Activated CD4-positive, alpha-beta T cell treated with anti-CD3 and anti-CD28 coated beads, Interleukin-2, Interleukin-4, amounts not matched to agents 100 ng/mL and 50 ng/mL, durations not matched to agents 16 hours and 8 hours (primary cell): ENCODE results near the gene USP20.

Experiments
- DNase-seq: peaks from one replicate; pipeline ENCODE4 v3.0.0-alpha.2; 2020; ENCODE audit warnings: low spot score

USP20 gene

GRCh38 chr9:129857207-129857606 lies 21.9 kb downstream of the USP20 start:
- DNase-seq, result no peak

DNA sequence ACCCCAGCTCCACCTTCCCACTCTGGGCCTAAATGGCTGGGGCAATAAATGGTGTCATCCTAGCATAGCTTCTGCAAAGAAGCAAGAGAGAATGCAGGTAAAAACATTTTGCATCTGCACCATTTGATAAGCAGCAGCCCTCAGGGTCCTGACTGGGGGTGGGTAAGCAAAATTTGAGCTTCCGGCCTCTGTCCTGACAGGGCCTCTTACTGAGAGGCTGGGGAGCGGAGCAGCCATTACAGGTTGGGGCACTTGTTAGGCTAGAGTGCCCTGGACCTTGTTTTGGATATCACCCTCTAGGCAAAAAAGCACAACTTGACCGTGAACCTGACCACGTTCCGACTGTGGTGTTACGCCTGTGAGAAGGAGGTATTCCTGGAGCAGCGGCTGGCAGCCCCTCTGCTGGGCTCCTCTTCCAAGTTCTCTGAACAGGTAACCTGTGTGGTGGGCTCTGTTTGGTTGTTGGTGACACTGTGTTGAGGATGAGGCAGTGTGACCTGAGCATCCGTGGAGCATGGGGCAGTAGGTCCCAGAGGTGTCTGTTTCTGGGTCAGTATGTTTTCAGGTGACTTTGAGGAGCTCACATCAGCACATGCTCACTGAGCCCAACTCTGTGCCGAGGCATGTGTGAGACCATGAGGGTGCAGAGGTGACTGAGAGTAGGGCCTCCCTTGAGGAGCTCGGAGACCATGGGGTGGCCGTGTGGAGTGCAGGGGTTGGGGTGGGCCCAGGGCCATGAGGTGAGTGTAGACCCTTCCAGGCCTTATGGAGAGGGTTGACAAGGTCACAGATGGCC lies 23.1 kb downstream of the USP20 start:
- DNase-seq, result no peak

- DNase-seq, result peak; percentile 50
Measured at GRCh38 chr9:129860653-129861446, 25.6 kb downstream of the USP20 start.

- DNase-seq, result no peak
Measured at GRCh38 chr9:129861447-129861827, 26.2 kb downstream of the USP20 start.

- peak; percentile 90 for DNase-seq
Measured at GRCh38 chr9:129863059-129863690, 27.9 kb downstream of the USP20 start.

- peak; percentile 76 for DNase-seq
Measured at GRCh38 chr9:129864991-129865647, 29.9 kb downstream of the USP20 start.

DNA sequence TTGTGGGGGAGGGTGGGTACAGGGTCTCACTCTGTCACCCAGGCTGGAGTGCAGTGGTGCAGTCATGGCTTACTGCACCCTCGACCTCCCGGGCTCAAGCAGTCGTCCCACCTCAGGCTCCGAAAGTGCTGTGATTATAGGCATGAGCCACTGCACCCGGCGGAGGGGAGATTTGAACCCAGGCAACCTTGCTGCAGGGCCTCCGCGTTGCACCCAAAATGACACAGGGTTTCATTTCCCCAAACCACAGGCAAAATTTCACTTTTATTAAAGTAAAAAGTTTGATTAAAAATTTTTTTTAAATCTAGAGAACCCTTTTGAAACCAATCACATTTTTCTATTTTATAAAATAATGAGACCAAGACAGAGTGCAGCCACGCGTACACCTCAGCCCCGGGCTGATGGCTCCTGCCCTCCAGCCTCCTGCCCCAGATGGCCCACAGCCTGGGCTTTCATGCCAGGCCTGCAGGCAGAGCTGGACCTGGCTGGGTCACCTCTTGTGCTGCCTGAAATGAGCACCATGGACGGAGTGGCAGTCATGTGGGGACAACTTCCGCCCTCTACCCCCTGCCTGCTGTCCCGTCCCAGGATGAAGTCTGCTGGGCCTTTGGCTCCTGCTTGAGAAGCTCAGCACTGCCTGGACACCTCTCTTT lies 30.5 kb downstream of the USP20 start:
- DNase-seq, result no peak

DNA sequence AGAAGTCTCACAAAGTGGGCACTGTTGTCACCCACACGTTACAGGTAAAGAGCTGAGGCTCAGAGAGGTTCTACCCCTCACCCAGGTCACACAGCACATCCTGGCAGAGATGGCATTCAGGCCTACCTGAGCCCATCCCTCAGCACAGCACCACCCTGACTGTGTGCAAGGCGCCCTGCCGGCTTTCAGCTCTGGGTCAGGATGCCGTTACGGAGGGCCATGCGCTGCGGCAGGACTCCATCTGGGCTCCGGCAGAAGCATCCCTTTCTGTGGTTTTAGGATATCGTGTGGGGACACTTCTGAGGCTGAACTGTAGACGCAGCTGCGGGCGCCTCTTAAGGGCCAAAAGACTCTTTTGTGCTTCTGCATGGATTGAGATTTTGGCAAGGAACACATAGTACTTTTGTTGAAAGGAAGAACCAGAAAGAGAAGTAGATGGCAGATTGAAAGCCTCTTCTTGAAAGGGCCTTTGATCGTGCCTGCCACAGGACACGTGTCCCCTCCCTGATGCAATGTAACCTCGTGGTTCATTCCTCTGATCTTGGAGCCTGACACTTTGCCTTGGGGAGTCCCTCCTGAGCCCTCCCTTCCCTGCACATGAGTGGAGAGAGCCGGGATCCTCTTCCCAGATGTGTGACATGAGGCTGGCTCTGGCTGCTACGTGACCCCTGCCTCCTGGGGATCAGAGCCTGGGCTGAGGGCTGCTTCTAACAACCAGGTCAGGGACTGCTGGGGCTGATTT lies 31.3 kb downstream of the USP20 start:
- DNase-seq, result peak; percentile 37

GRCh38 chr9:129867136-129868022 lies 32.1 kb downstream of the USP20 start:
- no peak for DNase-seq

- no peak for DNase-seq
Measured at GRCh38 chr9:129868023-129868871, 33.0 kb downstream of the USP20 start.

- DNase-seq, result peak; percentile 90
Measured at GRCh38 chr9:129868872-129869486, 33.7 kb downstream of the USP20 start.

DNA sequence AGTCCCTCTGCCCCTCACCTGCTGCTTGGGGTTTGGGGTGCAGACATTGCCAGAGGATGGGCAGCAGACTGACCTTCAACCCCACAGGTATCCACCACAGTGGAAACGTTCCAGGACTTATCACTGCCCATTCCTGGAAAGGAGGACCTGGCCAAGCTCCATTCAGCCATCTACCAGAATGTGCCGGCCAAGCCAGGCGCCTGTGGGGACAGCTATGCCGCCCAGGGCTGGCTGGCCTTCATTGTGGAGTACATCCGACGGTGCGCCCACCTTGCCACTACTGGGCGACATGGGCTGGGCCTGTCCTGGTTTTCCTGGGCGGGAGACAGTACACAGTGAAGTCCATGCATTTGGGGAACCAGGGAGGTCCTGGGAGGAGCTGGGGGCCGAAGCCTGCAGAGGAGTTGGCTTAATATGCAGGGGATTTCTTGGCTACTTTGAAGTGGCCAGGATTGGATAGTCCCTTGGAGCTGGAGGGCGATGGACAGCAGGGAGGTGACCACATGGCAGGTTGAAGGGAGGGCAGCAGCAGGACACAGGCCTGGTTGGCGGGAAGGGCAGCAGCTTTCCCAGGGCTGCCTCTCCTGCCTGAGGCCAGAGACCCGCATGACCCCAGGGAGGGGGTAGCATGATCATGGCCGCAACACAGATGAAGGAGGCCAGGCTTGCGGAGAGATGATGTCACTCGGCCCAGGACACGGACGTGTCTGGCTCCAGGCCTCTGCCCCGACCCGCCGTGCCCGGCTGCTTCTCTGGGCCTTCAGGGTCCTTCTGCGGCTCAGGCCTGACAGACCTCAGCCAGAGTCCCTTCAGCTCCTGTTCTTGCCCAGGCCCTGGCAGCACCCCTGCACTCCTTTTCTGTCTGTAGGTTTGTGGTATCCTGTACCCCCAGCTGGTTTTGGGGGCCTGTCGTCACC lies 34.6 kb downstream of the USP20 start:
- DNase-seq, result no peak

DNA sequence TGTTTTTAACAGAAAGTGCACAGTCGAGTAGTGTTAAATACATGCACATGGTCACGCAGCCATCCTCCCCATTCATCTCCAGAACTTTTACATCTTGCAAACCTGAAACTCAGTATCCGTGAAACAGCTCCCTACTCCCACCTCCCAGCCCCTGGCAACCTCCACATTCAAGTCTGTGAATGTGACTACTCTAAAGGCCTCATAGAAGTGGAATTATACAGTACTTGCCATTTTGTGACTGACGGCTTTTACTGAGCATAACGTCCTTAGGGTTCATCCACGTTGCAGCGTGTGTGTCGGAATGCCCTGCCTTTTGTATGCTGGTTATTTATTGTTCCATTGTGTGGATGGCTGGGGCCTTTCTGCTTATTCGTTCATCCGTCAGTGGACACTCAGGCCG lies 35.8 kb downstream of the USP20 start:
- no peak for DNase-seq

DNA sequence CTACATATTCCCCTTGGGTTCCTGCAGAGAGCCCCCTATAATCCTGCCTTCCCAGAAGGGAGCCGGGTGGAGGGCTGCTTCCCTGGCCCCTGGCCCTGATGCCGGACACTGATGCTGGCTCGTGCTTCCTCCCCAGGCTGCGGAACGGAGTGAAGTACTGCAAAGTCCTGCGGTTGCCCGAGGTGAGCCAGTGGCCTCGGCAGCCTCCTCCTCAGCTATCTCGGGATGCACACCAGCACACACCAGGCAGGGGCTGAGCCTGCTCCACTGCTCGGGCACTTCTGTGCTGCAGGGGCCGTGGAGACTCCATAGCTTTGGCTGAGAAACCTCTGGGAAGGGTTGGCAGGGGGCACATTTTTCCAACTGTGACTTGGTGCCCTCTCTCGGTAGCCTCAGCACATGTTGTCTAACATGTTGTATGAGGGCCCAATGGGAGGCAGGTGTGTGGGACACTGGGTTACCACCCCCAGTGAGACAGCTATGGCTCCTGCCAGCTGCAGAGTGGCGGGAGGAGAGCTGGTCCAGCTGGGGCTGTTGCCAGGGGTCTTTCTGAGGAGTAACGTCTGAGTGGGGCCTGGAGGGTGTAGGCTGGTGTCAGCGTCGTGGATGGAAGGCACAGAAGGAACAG lies 38.4 kb downstream of the USP20 start:
- DNase-seq, result no peak

GRCh38 chr9:129874261-129875101 lies 39.2 kb downstream of the USP20 start:
- DNase-seq, result no peak

GRCh38 chr9:129875181-129875611 lies 39.9 kb downstream of the USP20 start:
- no peak for DNase-seq
